GM10266 (cell line): ENCODE measurements around the gene COQ4.

Experiments
- DNase-seq: peaks from one replicate; pipeline ENCODE4 v3.0.0; 2012; ENCODE audit errors: extremely low spot score
- CTCF ChIP-seq: IDR thresholded peaks from 2 replicates; pipeline ENCODE4 v1.5.1; 2012; ENCODE audit warnings: mild to moderate bottlenecking, low read depth; ENCODE audit not compliant: control insufficient read depth, insufficient read depth; ENCODE audit errors: missing control alignments

The COQ4 gene

DNA sequence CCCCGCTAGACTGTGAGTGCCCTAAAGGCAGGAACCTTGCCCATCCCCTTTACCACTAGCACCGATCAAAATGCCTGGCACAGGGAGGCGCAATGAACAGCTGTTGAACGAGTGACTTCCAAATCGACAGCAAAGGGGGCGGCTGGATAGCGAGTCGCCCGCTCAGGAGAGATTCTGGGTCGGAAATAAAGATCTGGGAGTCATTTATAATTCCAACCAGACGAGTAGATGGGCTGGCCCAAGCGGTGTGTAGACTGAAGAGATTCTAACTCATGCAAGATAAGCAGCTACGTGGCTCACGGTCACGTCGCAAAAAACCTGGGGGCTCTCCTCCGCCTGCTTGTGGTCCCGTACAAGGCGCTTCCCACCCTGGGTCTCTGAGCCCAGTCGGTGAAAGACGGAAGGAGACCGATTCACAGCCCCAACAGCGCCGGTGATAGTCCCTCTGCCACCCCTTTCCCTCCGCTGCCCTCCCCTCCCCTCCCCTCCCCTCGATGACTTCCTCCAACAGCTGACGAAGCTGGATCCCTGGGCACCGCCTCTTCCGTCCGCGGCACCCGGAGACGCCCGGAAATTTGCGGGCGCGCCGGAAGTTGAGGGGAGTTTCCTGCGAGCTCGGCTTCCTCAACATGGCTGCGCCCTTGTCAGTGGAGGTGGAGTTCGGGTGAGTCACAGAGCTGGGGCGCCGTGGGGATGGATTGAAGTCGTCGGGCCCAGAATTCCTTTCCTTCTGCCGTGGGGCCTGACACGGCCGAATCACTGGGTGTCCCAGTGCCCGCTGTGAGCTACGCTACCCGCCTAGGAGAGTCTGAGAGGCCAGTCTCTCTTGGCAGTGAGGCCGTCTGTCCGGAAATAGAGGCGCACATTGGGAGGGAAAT is 48.4 kb downstream of the COQ4 start, which contains the start of gene URM1:
TSS of gene URM1 (plus strand) at position 623 of the 878 bp plus-strand sequence. CDS start at position 630, 7 bp downstream.
- DNase-seq: peak; percentile 96
- no peak for TF ChIP-seq CTCF

GRCh38 chr9:128371630-128372117 is 49.0 kb downstream of the COQ4 start:
- DNase-seq: no peak
- no peak for TF ChIP-seq CTCF

DNA sequence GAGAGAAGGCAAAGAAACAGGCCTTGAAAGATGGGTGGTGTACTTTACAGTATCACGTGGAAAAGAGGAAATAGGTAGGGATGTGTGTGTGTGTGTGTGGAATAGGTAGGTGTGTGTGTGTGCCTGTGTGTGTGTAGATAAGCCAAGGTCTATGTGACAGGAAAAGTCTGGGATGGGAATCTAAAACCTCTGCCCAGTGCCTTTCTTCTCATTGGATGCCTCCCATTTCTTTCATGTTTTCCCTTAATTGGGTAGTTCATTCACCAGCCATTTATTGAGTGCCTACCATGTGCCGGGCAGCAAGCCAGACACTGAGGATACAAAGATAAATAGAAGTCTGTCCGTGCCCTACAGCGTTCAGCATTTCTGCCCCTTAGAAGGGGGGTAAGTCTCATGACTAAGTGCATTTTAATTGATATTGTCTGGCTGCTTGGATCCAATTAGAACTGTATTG is 49.6 kb downstream of the COQ4 start:
- no peak for TF ChIP-seq CTCF
- no peak for DNase-seq

- no peak for TF ChIP-seq CTCF
Measured at GRCh38 chr9:128372784-128373183, 50.1 kb downstream of the COQ4 start.

GRCh38 chr9:128374221-128374675 is 51.6 kb downstream of the COQ4 start:
- DNase-seq: no peak
- TF ChIP-seq CTCF: no peak

More at GRCh38 chr9:128372784-128373183, 50.1 kb downstream of the COQ4 start:
- no peak for DNase-seq

DNA sequence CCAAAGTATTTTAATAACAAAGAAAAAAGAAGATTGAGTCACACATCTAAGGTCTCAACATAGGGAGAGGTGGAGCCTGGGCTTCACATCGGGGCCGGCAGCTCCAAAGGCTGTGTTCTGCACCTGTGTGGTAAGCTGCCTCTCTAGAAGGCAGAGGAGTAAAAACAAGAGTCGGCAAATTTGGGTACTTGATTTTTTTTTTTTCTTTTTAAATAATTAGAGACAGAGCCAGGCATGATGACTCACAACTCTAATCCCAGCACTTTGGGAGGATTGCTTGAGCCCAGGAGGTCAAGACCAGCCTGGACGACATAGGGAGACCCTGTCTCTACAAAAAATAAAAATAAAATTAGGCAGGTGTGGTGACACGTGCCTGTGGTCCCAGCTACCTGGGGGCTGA is 53.2 kb downstream of the COQ4 start:
- TF ChIP-seq CTCF: no peak
- no peak for DNase-seq

- no peak for TF ChIP-seq CTCF
- DNase-seq: no peak
Measured at GRCh38 chr9:128382261-128382660, 59.6 kb downstream of the COQ4 start.
